ES-I3 (cell line): ENCODE results near the gene ANO7.

Experiments
- H3K36me3 ChIP-seq: 2 replicates; pipeline ENCODE4 v1.6.1; 2013; ENCODE audit warnings: mild to moderate bottlenecking, low read length, control low read depth, moderate library complexity; ENCODE audit not compliant: insufficient read depth
- H3K4me1 ChIP-seq: 2 replicates; pipeline ENCODE4 v1.6.1; 2013; ENCODE audit warnings: mild to moderate bottlenecking, control low read depth, low read length; ENCODE audit not compliant: insufficient read depth
- H3K9ac ChIP-seq: 2 replicates; pipeline ENCODE4 v1.6.1; 2013; ENCODE audit warnings: low read depth, mild to moderate bottlenecking, low read length, moderate library complexity
- H3K9me3 ChIP-seq: 2 replicates; pipeline ENCODE4 v1.6.1; 2013; ENCODE audit warnings: mild to moderate bottlenecking, low read length, moderate library complexity; ENCODE audit not compliant: control insufficient read depth, insufficient read depth

Gene ANO7

DNA sequence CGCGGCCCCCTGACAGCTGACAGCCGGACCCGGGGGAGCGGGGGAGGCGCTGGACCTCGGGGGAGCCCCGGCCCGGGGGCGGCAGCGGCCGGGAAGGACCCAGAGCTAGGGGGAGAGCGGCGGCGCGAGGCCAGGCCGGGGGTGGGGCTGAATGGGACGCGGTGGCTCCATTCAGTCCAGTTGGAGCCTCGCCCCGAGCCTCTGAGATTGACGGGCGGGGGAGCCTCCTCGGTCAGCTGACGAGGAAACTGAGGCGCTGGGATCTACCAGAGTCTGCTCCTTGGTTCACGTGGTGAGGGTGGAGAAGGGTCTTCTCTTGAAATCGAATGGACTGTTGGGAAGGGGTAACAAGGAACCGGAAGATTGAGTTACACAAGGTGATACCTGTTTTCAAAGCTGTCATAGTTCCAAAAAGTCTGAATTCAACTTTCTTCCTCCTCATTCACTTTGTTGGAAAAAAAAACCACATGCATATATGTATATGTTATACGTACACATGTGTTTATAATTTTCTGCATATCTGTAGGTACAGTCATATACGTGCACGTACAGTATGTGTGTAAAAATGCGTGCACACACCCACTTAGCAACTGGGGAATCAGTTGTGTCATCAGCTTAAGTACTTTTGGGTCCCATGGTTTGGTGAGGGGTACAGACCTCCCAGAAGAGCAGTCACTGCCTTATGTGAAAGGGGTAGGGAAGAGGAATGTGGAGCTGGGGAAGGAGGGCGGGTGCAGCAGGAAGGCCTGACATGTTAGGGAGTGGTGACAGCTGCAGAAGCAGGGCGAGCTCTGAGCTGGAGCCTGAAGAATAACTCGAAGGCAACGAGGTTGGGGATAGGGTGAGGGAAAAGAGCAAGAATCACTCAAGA lies 37.6 kb upstream of the ANO7 start:
- Histone ChIP-seq H3K9ac (peak overlapping the region; percentile 89), H3K36me3 (no peaks in the 10 kb centered on the region), H3K9me3 (no peaks in the 10 kb centered on the region), H3K4me1 (peaks cover 6% of the 10 kb centered on the region; the same call in 1 of the 2 replicates)

DNA sequence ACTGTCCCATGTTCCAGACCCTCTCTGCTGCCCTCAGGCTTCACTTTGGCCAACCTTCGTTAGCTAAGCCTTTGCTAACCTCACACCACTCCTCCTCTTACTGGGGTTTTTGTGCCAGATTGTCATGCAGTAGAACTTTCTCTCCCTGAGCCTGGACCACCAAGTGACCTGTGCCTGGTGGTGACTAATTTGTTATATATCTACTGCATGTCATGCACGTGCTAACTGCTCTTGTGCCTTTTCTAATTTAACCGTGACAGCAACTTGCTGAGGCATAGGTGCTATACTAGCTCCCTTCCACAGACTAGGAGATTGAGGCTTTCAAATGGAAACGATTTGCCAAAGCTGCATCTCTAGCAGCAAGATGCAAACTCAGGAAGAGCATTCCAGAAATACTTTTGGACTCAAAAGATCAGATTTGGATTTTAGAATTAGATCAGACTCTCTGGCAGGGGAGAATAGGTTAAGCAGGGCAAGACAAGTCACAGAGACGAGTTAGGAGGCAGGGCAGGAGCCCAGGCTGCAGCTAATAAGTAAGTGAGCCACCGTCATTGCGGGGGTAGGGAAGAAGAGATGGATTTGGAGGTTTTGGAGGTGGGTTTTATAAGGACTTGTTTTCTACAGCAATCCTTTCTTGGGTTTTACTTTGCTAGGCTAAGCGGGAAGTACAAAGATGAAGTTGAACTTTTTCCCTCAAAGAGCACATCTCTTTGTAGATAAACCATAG lies 36.4 kb upstream of the ANO7 start:
- Histone ChIP-seq H3K4me1 (peaks cover 6% of the 10 kb centered on the region; the same call in 1 of the 2 replicates), H3K9me3 (no peaks in the 10 kb centered on the region), H3K9ac (no peak overlapping the region), H3K36me3 (no peaks in the 10 kb centered on the region)

DNA sequence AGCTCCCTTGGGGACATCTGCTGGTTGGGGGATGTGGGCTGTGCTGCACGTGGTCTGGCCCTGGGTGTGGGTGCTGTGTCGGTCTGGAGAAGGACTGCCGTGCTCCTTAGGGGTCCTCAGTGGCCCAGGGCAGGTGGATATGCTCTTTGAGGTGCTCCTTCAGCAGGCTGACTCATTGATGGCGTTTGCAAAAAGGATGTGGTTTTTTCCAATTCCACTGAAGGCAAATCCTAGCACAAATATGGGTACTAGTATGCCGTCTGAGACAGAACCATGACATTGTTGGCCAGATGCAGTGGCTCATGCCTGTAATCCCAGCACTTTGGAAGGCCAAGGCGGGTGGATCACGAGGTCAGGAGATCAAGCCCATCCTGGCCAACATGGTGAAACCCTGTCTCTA lies 34.9 kb upstream of the ANO7 start:
- Histone ChIP-seq H3K4me1 (no peaks in the 10 kb centered on the region), H3K9ac (no peak overlapping the region), H3K36me3 (no peaks in the 10 kb centered on the region; the same call in 1 of the 2 replicates), H3K9me3 (no peaks in the 10 kb centered on the region)

DNA sequence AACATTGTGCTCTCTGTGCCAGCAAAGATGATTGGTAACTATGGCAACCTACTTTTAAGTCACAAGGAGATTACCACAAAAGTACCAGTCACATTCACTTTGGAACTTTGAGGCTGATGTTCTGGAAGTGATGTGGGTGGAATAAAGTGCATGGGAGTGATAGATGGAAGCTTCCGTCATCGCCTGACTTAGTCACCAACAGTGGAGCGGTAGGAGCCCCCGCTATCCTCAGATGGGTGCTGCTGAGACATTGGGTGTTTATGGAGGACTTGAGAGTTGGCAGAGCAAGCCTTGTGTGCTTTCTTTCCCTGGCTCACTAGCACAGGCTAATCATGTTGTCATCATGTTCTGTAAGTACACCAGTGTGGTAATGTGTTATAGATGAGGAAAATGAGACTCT lies 33.6 kb upstream of the ANO7 start:
- no peak overlapping the region for H3K9ac ChIP-seq
- no peaks in the 10 kb centered on the region for H3K4me1 ChIP-seq
- no peaks in the 10 kb centered on the region for H3K9me3 ChIP-seq
- H3K36me3 ChIP-seq, result no peaks in the 10 kb centered on the region; the same call in none of the 2 replicates

DNA sequence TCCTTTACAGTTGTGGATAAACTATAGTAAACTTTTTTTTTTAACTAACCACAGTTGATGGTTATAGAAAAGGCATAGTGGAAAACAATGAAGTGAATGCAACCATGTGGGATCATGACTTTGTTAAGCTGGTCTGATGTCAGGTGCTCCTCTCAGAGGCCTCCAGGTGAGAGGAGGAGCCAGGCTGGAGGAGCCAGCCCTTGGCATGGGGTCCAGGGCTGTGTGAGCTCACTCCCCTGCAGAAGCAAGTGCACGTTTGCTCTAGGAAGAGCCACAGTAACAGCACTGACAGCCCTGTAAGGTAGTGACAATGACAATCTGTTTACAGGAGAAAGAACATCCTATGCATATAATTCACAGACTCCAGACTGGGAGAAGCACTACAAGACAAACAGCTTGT lies 32.5 kb upstream of the ANO7 start:
- Histone ChIP-seq H3K36me3 (no peaks in the 10 kb centered on the region; the same call in none of the 2 replicates), H3K9ac (no peak overlapping the region)

DNA sequence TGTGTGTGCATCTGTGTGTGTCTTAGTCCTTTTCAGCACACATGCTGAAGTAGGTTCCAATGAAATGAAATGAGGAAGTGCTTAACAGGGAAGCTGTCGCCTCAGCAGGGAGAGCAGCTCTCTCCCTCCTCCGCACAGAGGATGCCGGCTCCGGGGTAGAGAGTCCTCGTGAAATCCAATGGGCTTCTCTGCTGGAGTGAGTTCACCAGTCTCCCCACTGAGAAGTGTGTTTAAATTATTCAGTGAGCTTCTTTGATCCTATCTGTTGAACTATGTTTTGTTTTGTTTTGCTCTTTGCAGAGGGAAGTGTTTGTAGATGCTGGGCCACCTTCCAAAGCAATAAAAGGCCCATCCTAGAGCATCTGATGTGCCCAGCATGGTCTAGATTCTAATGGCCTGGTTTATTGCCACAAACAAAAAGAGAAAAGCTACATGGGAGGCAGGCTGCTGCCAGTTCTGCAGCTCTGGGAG lies 31.5 kb upstream of the ANO7 start:
- no peaks in the 10 kb centered on the region for H3K9me3 ChIP-seq
- no peaks in the 10 kb centered on the region; the same call in none of the 2 replicates for H3K36me3 ChIP-seq
- H3K4me1 ChIP-seq, result no peaks in the 10 kb centered on the region
- H3K9ac ChIP-seq, result no peak overlapping the region

More for the DNA sequence above, 32.5 kb upstream of the ANO7 start:
- H3K9me3 ChIP-seq, result no peaks in the 10 kb centered on the region
- no peaks in the 10 kb centered on the region for H3K4me1 ChIP-seq

DNA sequence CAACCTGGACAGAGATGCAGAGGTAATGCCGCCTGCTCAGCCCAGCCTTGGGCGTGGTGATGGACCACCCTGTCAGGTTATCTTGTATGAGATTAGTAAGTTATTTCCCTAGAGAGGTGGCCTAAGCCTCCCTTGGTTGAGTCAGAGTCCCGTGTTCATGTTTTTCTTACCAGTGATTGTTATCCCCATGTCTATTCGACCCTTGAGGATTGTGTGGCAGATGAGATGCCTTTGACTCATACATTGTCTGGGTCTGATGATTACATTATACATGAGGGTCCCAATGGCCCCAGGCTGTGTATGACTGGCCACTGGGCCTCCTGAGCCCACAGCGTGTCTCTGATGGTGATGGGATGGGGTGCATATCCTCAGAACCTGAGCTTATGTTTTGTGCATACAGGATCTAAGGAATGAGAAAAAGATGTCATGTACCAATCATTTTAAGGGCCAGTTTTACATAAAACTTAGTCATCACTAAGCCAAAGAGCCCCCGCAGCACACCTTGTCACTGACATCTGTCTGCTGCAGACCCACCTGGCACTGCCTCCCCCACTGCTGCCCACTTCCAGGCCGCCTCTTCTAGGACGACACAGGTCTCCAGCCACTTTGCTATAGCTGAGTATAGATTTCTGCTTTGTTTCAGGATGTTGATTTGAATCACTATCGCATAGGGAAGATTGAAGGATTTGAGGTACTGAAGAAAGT lies 30.5 kb upstream of the ANO7 start:
- no peaks in the 10 kb centered on the region for H3K9me3 ChIP-seq
- H3K36me3 ChIP-seq, result no peaks in the 10 kb centered on the region; the same call in none of the 2 replicates
- no peaks in the 10 kb centered on the region for H3K4me1 ChIP-seq
- H3K9ac ChIP-seq, result no peak overlapping the region

DNA sequence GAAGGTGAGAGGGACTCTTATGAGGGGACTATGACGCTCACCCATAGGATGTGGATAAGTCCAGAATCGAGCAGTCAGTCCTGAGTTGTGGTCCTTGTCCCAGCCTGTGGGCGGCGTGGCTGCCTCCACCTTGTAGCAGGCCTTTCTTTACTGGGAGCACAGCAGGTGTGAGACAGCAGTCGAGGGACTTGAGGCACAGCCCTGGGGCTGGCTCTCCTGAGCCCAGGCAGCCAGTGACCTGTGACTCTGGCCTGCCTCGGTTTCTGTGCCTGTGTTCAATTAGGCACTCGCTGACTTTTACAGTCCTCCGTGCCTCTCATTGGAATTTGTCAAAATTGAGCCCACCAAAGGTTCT lies 30.0 kb upstream of the ANO7 start:
- H3K4me1 ChIP-seq, result no peaks in the 10 kb centered on the region
- H3K9me3 ChIP-seq, result no peaks in the 10 kb centered on the region
- no peaks in the 10 kb centered on the region; the same call in none of the 2 replicates for H3K36me3 ChIP-seq

DNA sequence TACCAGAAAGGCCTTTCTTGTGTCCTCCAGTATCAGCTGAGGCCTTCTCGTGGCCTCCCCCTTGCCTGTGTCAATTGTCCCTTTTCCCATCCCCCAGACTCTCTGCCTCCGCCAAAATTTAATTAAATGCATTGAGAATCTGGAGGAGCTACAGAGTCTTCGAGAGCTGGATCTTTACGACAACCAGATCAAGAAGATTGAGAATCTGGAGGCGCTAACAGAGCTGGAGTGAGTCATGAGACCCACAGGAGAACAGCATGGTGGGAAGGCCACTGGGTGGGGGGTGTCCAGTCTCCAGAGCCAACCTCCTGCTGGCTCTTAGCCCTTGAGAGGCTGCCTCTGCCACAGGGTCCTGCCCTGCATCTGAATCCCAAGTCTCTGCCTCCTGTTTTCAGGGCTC lies 29.4 kb upstream of the ANO7 start:
- Histone ChIP-seq H3K9me3 (no peaks in the 10 kb centered on the region), H3K36me3 (no peaks in the 10 kb centered on the region; the same call in none of the 2 replicates), H3K9ac (no peak overlapping the region), H3K4me1 (no peaks in the 10 kb centered on the region)

More for the DNA sequence above, 30.0 kb upstream of the ANO7 start:
- no peak overlapping the region for H3K9ac ChIP-seq

DNA sequence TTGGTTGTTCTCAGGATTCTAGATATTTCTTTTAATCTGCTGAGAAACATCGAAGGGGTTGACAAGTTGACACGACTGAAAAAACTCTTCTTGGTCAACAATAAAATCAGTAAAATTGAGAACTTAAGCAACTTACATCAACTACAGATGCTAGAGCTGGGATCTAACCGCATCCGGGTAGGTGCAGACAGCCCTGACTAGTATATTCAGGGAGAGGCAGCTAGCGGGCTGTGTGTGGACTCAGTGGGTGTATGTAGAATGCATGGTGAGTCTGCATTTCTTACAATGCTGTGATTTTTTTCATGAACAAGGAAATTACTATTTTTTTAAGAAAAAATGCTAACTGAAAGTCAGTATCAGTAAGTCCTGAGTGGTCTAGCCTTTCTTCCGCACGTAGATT lies 28.2 kb upstream of the ANO7 start:
- no peaks in the 10 kb centered on the region for H3K4me1 ChIP-seq
- H3K9ac ChIP-seq, result no peak overlapping the region
- no peaks in the 10 kb centered on the region; the same call in none of the 2 replicates for H3K36me3 ChIP-seq
- no peaks in the 10 kb centered on the region for H3K9me3 ChIP-seq

DNA sequence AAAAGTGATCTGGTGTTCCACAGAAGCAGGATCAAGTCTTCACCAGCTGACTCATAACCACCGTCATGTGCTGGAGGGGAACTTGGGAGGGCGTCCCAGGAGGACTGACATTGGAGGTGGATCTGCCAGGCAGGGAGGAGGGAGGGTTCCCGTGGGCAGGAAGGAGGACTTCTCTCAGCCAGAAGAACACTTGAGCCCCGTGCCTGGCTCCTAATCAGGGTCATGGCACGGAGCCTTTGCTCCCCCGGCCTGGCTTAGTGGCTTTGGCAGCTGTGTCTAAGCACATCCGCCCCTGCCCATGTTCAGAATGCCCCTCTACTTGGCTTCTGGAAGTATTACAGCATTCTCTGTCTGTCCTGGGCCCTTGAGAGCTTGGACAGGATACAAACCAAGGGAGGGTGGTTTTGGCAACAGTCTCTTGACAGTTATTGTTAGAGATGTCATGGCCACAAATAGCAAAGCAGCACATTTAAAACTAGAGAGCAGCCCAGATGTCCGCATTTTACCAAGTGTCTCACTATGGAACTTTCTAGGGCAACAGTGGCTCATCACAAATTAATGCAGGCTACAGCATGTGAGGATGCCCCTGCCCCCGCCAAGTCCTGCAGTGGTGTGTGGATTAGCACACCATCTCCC lies 26.7 kb upstream of the ANO7 start:
- Histone ChIP-seq H3K9me3 (no peaks in the 10 kb centered on the region), H3K36me3 (no peaks in the 10 kb centered on the region; the same call in none of the 2 replicates), H3K4me1 (no peaks in the 10 kb centered on the region), H3K9ac (no peak overlapping the region)

DNA sequence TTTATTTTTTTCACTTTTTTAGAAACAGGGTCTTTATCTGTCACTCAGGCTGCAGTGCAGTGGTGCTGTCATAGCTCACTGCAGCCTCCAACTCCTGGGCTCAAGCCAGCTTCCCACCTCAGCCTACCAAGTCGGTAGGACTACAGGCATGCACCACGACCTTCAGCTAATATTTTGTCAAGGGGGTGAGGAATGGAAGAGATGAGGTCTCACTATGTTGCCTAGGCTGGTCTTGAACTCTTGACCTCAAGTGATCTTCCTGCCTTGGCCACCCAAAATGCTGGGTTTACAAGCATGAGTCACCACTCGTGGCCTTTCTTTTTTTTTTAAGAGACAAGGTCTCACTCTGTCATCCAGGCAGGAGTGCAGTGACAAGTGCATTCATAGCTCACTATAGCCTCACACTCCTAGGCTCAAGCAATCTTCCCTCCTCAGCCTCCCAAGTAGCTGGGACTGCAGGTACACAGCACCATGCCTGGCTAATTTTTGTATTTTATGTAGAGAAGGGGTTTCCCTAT lies 24.8 kb upstream of the ANO7 start:
- no peak overlapping the region for H3K9ac ChIP-seq
- no peaks in the 10 kb centered on the region for H3K4me1 ChIP-seq
- no peaks in the 10 kb centered on the region; the same call in 1 of the 2 replicates for H3K36me3 ChIP-seq
- H3K9me3 ChIP-seq, result no peaks in the 10 kb centered on the region

DNA sequence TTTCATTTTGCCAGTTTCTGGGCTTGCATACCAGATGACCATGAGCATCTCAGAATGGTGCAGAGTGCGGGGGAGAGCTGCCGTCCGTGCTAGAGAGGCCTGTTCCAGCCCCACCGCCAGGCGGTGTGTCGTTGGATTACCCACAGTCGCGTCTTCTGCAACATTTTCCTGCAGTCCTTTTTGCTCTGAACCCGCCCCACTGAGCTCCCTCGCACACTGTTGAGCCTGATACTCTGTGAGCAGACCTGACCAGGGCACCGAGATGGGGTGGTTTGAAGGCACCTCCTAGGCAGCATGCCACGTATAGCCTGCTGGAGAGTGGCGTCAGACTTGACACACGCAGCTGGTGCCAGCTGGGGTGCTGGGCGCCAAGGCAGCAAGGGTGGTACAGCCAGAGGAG lies 20.1 kb upstream of the ANO7 start:
- Histone ChIP-seq H3K9me3 (no peaks in the 10 kb centered on the region; the same call in 1 of the 2 replicates), H3K9ac (no peak overlapping the region), H3K36me3 (peaks cover 4% of the 10 kb centered on the region; the same call in 1 of the 2 replicates), H3K4me1 (no peaks in the 10 kb centered on the region)
